ENCODE results near the gene CCDC6.

GRCh38 chr10:59832506-59832905 is 73.8 kb downstream of the CCDC6 start:
- TF ChIP-seq CTCF (IDR thresholded peaks at IDR 0.05; ENCODE audit: low read depth, low read length) (no peak), POLR2A (IDR thresholded peaks at IDR 0.05; ENCODE audit: extremely low read depth, insufficient read length) (no peak), MAX (IDR thresholded peaks at IDR 0.05; ENCODE audit: low read depth, low read length) (no peak), MYC (IDR thresholded peaks at IDR 0.05; ENCODE audit: low read depth, low read length) (no peak)
